Measurements from ENCODE around the gene DIPK1A. TPM values are rescaled to one million over a fixed set of nuclear protein-coding genes. Genes with fewer than 3 reads are reported as not detected.
"Not testable (repeated sequence)": the region's sequence is repeated elsewhere in the genome, so short reads cannot be mapped to it uniquely, and the experiment has no call there.

DIPK1A gene
- total RNA-seq, 1 experiment from 2014 or later = 1.0 TPM

DNA sequence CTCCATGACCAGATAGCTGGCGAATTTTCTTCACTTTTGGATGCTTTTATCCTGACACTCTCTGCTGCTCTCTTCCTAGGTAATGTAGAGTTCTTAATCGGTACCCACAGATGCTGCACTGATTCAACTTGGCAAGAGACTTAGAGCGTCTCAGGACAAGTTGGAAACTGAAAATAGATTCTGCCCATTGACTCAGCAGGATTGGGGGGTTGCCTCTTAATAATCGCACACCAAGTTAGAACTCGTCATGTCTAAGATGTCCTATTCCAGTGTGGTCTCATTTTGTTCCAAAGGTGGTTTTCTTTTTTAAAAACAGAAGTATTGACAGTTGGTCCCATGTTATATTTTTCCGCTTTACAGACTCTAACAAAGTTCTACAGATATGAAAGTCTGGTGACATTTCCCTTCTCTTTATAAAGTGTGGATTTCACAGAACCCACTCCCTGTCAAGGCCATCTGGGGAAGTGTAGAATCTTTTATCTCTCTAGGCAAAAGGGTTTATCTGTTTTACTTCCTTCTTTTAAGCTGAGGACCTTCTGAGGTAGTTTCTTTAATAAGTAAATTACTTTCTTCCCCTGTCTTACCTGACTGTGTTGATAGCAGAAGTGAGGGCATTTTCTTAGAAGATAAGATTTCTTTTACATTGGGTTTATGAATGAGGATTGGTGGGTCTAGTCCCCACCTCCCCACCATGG lies 12.1 kb upstream of the DIPK1A start:
- ChIA-PET POLR2A (ENCODE audit: unreplicated experiment) (no interaction called here), CTCF (no interaction called here)
- Histone ChIP-seq H3K4me1 (ENCODE audit: insufficient read depth, low read length) (no peaks in the 10 kb centered on the region), H3K4me3 (ENCODE audit: low read length) (no peak overlapping the region), H3F3A (ENCODE audit: low read length, unreplicated experiment) (no peaks in the 10 kb centered on the region), H2AFZ (ENCODE audit: low read length) (no peak overlapping the region), H4K20me1 (ENCODE audit: low read length) (no peaks in the 10 kb centered on the region), H3K27me3 (ENCODE audit: low read length) (no peaks in the 10 kb centered on the region), H3K27ac (ENCODE audit: low read length) (no peak overlapping the region), H3K9ac (ENCODE audit: low read length) (no peak overlapping the region), H3K9me2 (replicated peaks; ENCODE audit: low read length) (no peaks in the 10 kb centered on the region), H3K9me3 (ENCODE audit: low read length) (no peaks in the 10 kb centered on the region), H3K36me3 (ENCODE audit: low read depth, low read length) (no peaks in the 10 kb centered on the region), H3K79me2 (ENCODE audit: low read length) (no peaks in the 10 kb centered on the region), H3K4me2 (ENCODE audit: low read length) (no peak overlapping the region)
- no peak for TF ChIP-seq EZH2phosphoT487 (IDR thresholded peaks at IDR 0.05; ENCODE audit: borderline replicate concordance, low read length)
- TF ChIP-seq EZH2 (IDR thresholded peaks at IDR 0.05; ENCODE audit: low read length, unreplicated experiment) = no peak
- TF ChIP-seq, protein P1, sequence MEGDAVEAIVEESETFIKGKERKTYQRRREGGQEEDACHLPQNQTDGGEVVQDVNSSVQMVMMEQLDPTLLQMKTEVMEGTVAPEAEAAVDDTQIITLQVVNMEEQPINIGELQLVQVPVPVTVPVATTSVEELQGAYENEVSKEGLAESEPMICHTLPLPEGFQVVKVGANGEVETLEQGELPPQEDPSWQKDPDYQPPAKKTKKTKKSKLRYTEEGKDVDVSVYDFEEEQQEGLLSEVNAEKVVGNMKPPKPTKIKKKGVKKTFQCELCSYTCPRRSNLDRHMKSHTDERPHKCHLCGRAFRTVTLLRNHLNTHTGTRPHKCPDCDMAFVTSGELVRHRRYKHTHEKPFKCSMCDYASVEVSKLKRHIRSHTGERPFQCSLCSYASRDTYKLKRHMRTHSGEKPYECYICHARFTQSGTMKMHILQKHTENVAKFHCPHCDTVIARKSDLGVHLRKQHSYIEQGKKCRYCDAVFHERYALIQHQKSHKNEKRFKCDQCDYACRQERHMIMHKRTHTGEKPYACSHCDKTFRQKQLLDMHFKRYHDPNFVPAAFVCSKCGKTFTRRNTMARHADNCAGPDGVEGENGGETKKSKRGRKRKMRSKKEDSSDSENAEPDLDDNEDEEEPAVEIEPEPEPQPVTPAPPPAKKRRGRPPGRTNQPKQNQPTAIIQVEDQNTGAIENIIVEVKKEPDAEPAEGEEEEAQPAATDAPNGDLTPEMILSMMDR (conservative IDR thresholded peaks at IDR 0.05; ENCODE audit: low read depth, low read length) = no peak
- DNase-seq = no peak
- no TSS peak for BruUV-seq (replicated peaks)
- no peak for ATAC-seq
- intact Hi-C loops (cut with micrococcal nuclease) = no loop called here

- H3K27me3 ChIP-seq (ENCODE audit: low read length) = no peaks in the 10 kb centered on the region
- H3K36me3 ChIP-seq (ENCODE audit: low read depth, low read length) = no peaks in the 10 kb centered on the region
- intact Hi-C loops (cut with micrococcal nuclease) = no loop called here
- no peak overlapping the region for H3K4me2 ChIP-seq (ENCODE audit: low read length)
- H3K9me3 ChIP-seq (ENCODE audit: low read length) = no peaks in the 10 kb centered on the region
- H3K4me3 ChIP-seq (ENCODE audit: low read length) = no peak overlapping the region
- no peaks in the 10 kb centered on the region for H3K4me1 ChIP-seq (ENCODE audit: insufficient read depth, low read length)
- no peak overlapping the region for H3K27ac ChIP-seq (ENCODE audit: low read length)
- H2AFZ ChIP-seq (ENCODE audit: low read length) = no peak overlapping the region
- TF ChIP-seq, protein P1 (conservative IDR thresholded peaks at IDR 0.05; ENCODE audit: low read depth, low read length) = no peak
- TF ChIP-seq EZH2 (IDR thresholded peaks at IDR 0.05; ENCODE audit: low read length, unreplicated experiment) (no peak), EZH2phosphoT487 (IDR thresholded peaks at IDR 0.05; ENCODE audit: borderline replicate concordance, low read length) (no peak)
- DNase-seq (no peak), ATAC-seq (no peak)
- POLR2A ChIA-PET (ENCODE audit: unreplicated experiment) = no interaction called here
- no peaks in the 10 kb centered on the region for H3K79me2 ChIP-seq (ENCODE audit: low read length)
- BruUV-seq (replicated peaks) = no TSS peak
- CTCF ChIA-PET = no interaction called here
- no peak overlapping the region for H3K9ac ChIP-seq (ENCODE audit: low read length)
- H4K20me1 ChIP-seq (ENCODE audit: low read length) = no peaks in the 10 kb centered on the region
- no peaks in the 10 kb centered on the region for H3K9me2 ChIP-seq (replicated peaks; ENCODE audit: low read length)
- H3F3A ChIP-seq (ENCODE audit: low read length, unreplicated experiment) = no peaks in the 10 kb centered on the region
These were observed 11.3 kb upstream of the DIPK1A start for GRCh38 chr1:92972409-92973129.

GRCh38 chr1:92971932-92972331 lies 10.7 kb upstream of the DIPK1A start:
- DNase-seq; H3K27ac ChIP-seq (ENCODE audit: low read length); intact Hi-C loops (cut with micrococcal nuclease); H3K4me2 ChIP-seq (ENCODE audit: low read length); H2AFZ ChIP-seq (ENCODE audit: low read length); H3K4me1 ChIP-seq (ENCODE audit: insufficient read depth, low read length); H3K36me3 ChIP-seq (ENCODE audit: low read depth, low read length); H3K9ac ChIP-seq (ENCODE audit: low read length); H3K27me3 ChIP-seq (ENCODE audit: low read length); H3K9me3 ChIP-seq (ENCODE audit: low read length); POLR2A ChIA-PET (ENCODE audit: unreplicated experiment); H3K4me3 ChIP-seq (ENCODE audit: low read length); ATAC-seq; H3F3A ChIP-seq (ENCODE audit: low read length, unreplicated experiment); H3K79me2 ChIP-seq (ENCODE audit: low read length); CTCF ChIA-PET; BruUV-seq (replicated peaks); H3K9me2 ChIP-seq (replicated peaks; ENCODE audit: low read length); H4K20me1 ChIP-seq (ENCODE audit: low read length): not testable (repeated sequence)
